PC-9 (cell line): ENCODE results near the gene TMTC3. TPM values are rescaled to one million over a fixed set of nuclear protein-coding genes. Genes with fewer than 3 reads are reported as not detected.

Source experiments
- BruUV-seq: library from RNA; stranded (reverse); fragments of 400-500 nt; replicated peaks from 2 replicates; lab custom pipeline; 2021; lab: Mats Ljungman, UMichigan
- CTCF ChIA-PET: fragments of 300-600 bp; sonication (Branson Sonifier 250); formaldehyde crosslinking; loops from one replicate; lab custom pipeline; 2022; ENCODE audit warnings: antibody characterized with exemption; lab: Charles Lee
- POLR2A ChIA-PET: fragments of 300-600 bp; sonication (Branson Sonifier 250); formaldehyde crosslinking; loops from one replicate; lab custom pipeline; 2022; ENCODE audit warnings: antibody characterized with exemption; ENCODE audit not compliant: unreplicated experiment; lab: Charles Lee
- DNase-seq, 2 experiments: peaks; one replicate each; pipeline versions ENCODE4 v3.0.0 to v3.0.0-alpha.2; 2015 to 2022; ENCODE audit warnings: mixed read lengths in 1 of 2
- H2AFZ ChIP-seq: fragments of 200-600 bp; sonication (generic); 2 replicates; pipeline ENCODE4 v1.8.1; 2017; ENCODE audit warnings: antibody characterized with exemption
- H3F3A ChIP-seq: fragments of 200-600 bp; sonication (generic); 2 replicates; pipeline ENCODE4 v1.8.1; 2017; ENCODE audit warnings: antibody characterized with exemption, mild to moderate bottlenecking, low read depth; ENCODE audit not compliant: insufficient read depth
- H3K27ac ChIP-seq: fragments of 200-600 bp; sonication (generic); 2 replicates; pipeline ENCODE4 v1.6.1; 2016; ENCODE audit warnings: mixed run types
- H3K27me3 ChIP-seq: fragments of 200-600 bp; sonication (generic); 2 replicates; pipeline ENCODE4 v1.6.1; 2016; ENCODE audit warnings: low read depth, mixed run types; ENCODE audit not compliant: insufficient read depth
- H3K36me3 ChIP-seq: fragments of 200-600 bp; sonication (generic); 2 replicates; pipeline ENCODE4 v1.6.1; 2016; ENCODE audit warnings: low read depth, mixed run types
- H3K4me1 ChIP-seq: fragments of 200-600 bp; sonication (generic); replicated peaks from 2 replicates; pipeline ENCODE4 v1.6.1; 2016; ENCODE audit warnings: mixed run types; ENCODE audit not compliant: insufficient read depth
- H3K4me2 ChIP-seq: fragments of 200-600 bp; sonication (generic); 2 replicates; pipeline ENCODE4 v1.6.1; 2017; ENCODE audit warnings: mixed run types
- H3K4me3 ChIP-seq: fragments of 200-600 bp; sonication (generic); 2 replicates; pipeline ENCODE4 v1.6.1; 2016; ENCODE audit warnings: mixed run types
- H3K79me2 ChIP-seq: fragments of 200-600 bp; sonication (generic); 2 replicates; pipeline ENCODE4 v1.6.1; 2017; ENCODE audit warnings: low read depth, mixed run types
- H3K9me2 ChIP-seq: fragments of 200-600 bp; sonication (generic); 2 replicates; pipeline ENCODE4 v1.8.1; 2017; ENCODE audit warnings: mild to moderate bottlenecking; ENCODE audit not compliant: insufficient read depth
- H3K9me3 ChIP-seq: fragments of 200-600 bp; sonication (generic); 2 replicates; pipeline ENCODE4 v1.8.1; 2016; ENCODE audit warnings: low read depth; ENCODE audit not compliant: insufficient read depth
- H4K20me1 ChIP-seq: fragments of 200-600 bp; sonication (generic); 2 replicates; pipeline ENCODE4 v1.8.1; 2017; ENCODE audit not compliant: insufficient read depth
- CTCF ChIP-seq: fragments of 200-600 bp; sonication (generic); conservative IDR thresholded peaks from 2 replicates; pipeline ENCODE4 v1.6.1; 2017; ENCODE audit warnings: mixed run types, antibody characterized with exemption, mild to moderate bottlenecking, moderate library complexity
- EZH2 ChIP-seq: fragments of 200-600 bp; sonication (generic); IDR thresholded peaks from 2 replicates; pipeline ENCODE4 v1.8.0; 2017; ENCODE audit warnings: antibody characterized with exemption, low read depth
- intact Hi-C: fragments of 100-400 bp; cut with micrococcal nuclease; formaldehyde crosslinking; loops from one replicate; pipeline ENCODE4 v1.10.0; 2022; ENCODE audit not compliant: unreplicated experiment
- total RNA-seq: library from RNA; stranded (reverse); gene quantifications from 2 replicates; pipeline ENCODE4 v1.2.3, GENCODE V29; 2021

TMTC3 gene
- total RNA-seq, 1 experiment from 2014 or later: 26.4 TPM

- Histone ChIP-seq H3K27me3 (no peaks in the 10 kb centered on the region), H2AFZ (no peak overlapping the region), H3K36me3 (no peaks in the 10 kb centered on the region), H3K27ac (no peak overlapping the region), H3F3A (no peaks in the 10 kb centered on the region), H3K4me2 (no peak overlapping the region), H3K9me3 (peaks cover 4% of the 10 kb centered on the region; the same call in 1 of the 2 replicates), H3K79me2 (no peaks in the 10 kb centered on the region), H3K4me1 (no peaks in the 10 kb centered on the region), H4K20me1 (no peaks in the 10 kb centered on the region), H3K4me3 (no peak overlapping the region), H3K9me2 (no peaks in the 10 kb centered on the region)
- no TSS peak for BruUV-seq
- TF ChIP-seq CTCF (no peak), EZH2 (no peak)
- POLR2A ChIA-PET: no interaction called here
- CTCF ChIA-PET: no interaction called here
- intact Hi-C loops: no loop called here
- no peak for DNase-seq
Measured at GRCh38 chr12:88218293-88218692, 76.2 kb downstream of the TMTC3 start.

DNA sequence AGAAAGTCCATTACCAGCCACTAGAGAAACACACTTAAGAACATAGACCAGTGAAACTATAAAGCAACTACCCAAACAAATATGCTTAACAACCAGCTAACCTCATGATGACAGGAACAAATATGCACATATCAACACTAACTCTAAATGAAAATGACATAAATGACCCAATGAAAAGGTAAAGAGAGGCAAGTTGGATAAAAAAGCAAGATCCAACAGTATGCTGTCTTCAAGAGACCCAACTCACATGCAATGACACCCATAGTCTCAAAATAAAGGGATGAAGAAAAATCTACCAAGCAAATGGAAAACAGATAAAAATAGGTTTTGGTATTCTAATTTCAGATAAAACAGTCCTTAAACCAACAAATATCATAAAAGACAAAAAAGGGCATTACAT is 77.8 kb downstream of the TMTC3 start:
- no peaks in the 10 kb centered on the region for H3K27me3 ChIP-seq
- H4K20me1 ChIP-seq: no peaks in the 10 kb centered on the region
- TF ChIP-seq EZH2 (no peak), CTCF (no peak)
- ChIA-PET CTCF (no interaction called here), POLR2A (no interaction called here)
- H3K4me3 ChIP-seq: no peak overlapping the region
- H3K9me3 ChIP-seq: peaks cover 4% of the 10 kb centered on the region; the same call in 1 of the 2 replicates
- no peaks in the 10 kb centered on the region for H3K79me2 ChIP-seq
- no peak overlapping the region for H3K4me2 ChIP-seq
- H3K4me1 ChIP-seq: no peaks in the 10 kb centered on the region
- no TSS peak for BruUV-seq
- DNase-seq: no peak
- no peaks in the 10 kb centered on the region for H3F3A ChIP-seq
- no peaks in the 10 kb centered on the region for H3K9me2 ChIP-seq
- no peaks in the 10 kb centered on the region for H3K36me3 ChIP-seq
- intact Hi-C loops: no loop called here
- no peak overlapping the region for H3K27ac ChIP-seq
- H2AFZ ChIP-seq: no peak overlapping the region

DNA sequence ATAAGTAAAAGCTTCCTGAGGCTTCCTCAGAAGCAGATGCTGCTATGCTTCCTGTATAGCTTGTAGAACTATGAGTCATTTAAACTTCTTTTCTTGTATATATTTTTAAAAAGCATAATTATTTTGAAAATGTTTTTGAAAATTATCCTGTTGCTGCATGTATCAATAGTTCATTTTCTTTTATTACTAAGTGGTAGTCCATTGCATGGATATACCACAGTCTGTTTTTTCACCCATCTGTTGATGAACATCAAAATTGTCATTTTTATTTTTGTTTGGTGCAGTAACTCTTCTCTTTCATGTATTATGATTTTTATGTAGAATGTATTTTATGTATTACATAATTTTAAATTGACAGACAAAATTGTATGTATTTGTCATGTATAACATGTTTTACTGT is 81.4 kb downstream of the TMTC3 start:
- Histone ChIP-seq H3K27me3 (no peaks in the 10 kb centered on the region), H3K79me2 (no peaks in the 10 kb centered on the region), H2AFZ (no peak overlapping the region), H3K9me3 (peaks cover 4% of the 10 kb centered on the region; the same call in 1 of the 2 replicates), H3K27ac (no peak overlapping the region), H3K36me3 (no peaks in the 10 kb centered on the region), H3K9me2 (no peaks in the 10 kb centered on the region), H3F3A (no peaks in the 10 kb centered on the region), H3K4me3 (no peak overlapping the region), H3K4me2 (no peak overlapping the region), H4K20me1 (no peaks in the 10 kb centered on the region), H3K4me1 (no peaks in the 10 kb centered on the region)
- intact Hi-C loops: no loop called here
- TF ChIP-seq CTCF (no peak), EZH2 (no peak)
- no peak for DNase-seq
- CTCF ChIA-PET: no interaction called here
- no TSS peak for BruUV-seq
- POLR2A ChIA-PET: no interaction called here
